Panc1 (cell line): ENCODE data around the gene CDO1. TPM values are rescaled to one million over a fixed set of nuclear protein-coding genes. Genes with fewer than 3 reads are reported as not detected.
A peak's percentile ranks its signal among the peaks of the same experiment; 100 is the strongest.

Experiments
- ATAC-seq: fragments of 200-7000 bp; cut with Tn5 transposase; 2 replicates; pipeline ENCODE4 v1.9.1; 2020; ENCODE audit warnings: mild to moderate bottlenecking, moderate library complexity
- BruUV-seq: library from RNA; stranded (reverse); fragments of 400-500 nt; replicated peaks from 2 replicates; lab custom pipeline; 2021; lab: Mats Ljungman, UMichigan
- CTCF ChIA-PET: fragments of 300-600 bp; sonication (Branson Sonifier 250); formaldehyde crosslinking; loops from one replicate; lab custom pipeline; 2022; ENCODE audit warnings: antibody characterized with exemption; lab: Charles Lee
- POLR2A ChIA-PET: fragments of 300-600 bp; sonication (Branson Sonifier 250); formaldehyde crosslinking; loops from one replicate; lab custom pipeline; 2022; ENCODE audit warnings: antibody characterized with exemption; lab: Charles Lee
- DNase-seq: peaks from one replicate; pipeline ENCODE4 v3.0.0-alpha.2; 2010; ENCODE audit warnings: low read depth, low spot score
- H3K27ac ChIP-seq: 2 replicates; pipeline ENCODE4 v1.5.1; 2011; ENCODE audit warnings: mild to moderate bottlenecking, low read length, inconsistent platforms
- H3K27me3 ChIP-seq: fragments of 200-500 bp; sonication (Bioruptor generic); 2 replicates; pipeline ENCODE4 v1.6.0; 2014; ENCODE audit warnings: low read length, inconsistent platforms; ENCODE audit not compliant: control insufficient read depth, insufficient read depth
- H3K36me3 ChIP-seq: fragments of 200-500 bp; sonication (Bioruptor generic); 2 replicates; pipeline ENCODE4 v1.5.1; 2014; ENCODE audit warnings: inconsistent platforms, mild to moderate bottlenecking, low read length, moderate library complexity; ENCODE audit not compliant: control insufficient read depth, insufficient read depth
- H3K4me1 ChIP-seq: 2 replicates; pipeline ENCODE4 v1.5.1; 2011; ENCODE audit warnings: inconsistent platforms, mild to moderate bottlenecking, low read length, moderate library complexity; ENCODE audit not compliant: control insufficient read depth, insufficient read depth
- H3K4me3 ChIP-seq, 2 experiments: 2 replicates each; pipeline ENCODE4 v1.5.1; 2011 to 2012; ENCODE audit warnings: low read depth in 2 of 2, low read length in 2 of 2, mild to moderate bottlenecking in 2 of 2, inconsistent platforms in 1 of 2, moderate library complexity in 1 of 2
- H3K9me3 ChIP-seq: fragments of 200-500 bp; sonication (Bioruptor generic); 2 replicates; pipeline ENCODE4 v1.5.1; 2014; ENCODE audit warnings: low read depth, mild to moderate bottlenecking, inconsistent platforms, low read length, moderate library complexity; ENCODE audit not compliant: control insufficient read depth, insufficient read depth
- CTCF ChIP-seq: fragments of 450-650 bp; IDR thresholded peaks from 2 replicates; pipeline ENCODE4 v1.5.1; 2017; ENCODE audit warnings: mild to moderate bottlenecking
- POLR2AphosphoS5 ChIP-seq: IDR thresholded peaks from 2 replicates; pipeline ENCODE4 v1.6.1; 2012; ENCODE audit warnings: mild to moderate bottlenecking, low read depth, low read length, moderate library complexity
- REST ChIP-seq, 2 experiments: IDR thresholded peaks; 2 replicates each; pipeline ENCODE4 v1.6.1; 2011 to 2012; ENCODE audit warnings: low read depth in 2 of 2, control low read depth in 1 of 2, low read length in 1 of 2, mild to moderate bottlenecking in 1 of 2, moderate library complexity in 1 of 2; ENCODE audit not compliant: insufficient read depth in 1 of 2
- SIN3A ChIP-seq: IDR thresholded peaks from 2 replicates; pipeline ENCODE4 v1.6.1; 2012; ENCODE audit warnings: low read depth, mild to moderate bottlenecking, low read length, moderate library complexity, borderline replicate concordance; ENCODE audit not compliant: insufficient read depth
- TCF7L2 ChIP-seq: IDR thresholded peaks from 2 replicates; pipeline ENCODE4 v1.6.1; 2011; ENCODE audit warnings: mild to moderate bottlenecking, low read depth, low read length, inconsistent platforms
- in situ Hi-C: cut with HindIII; loops from 2 replicates; pipeline ENCODE4 v1.10.0; 2016; ENCODE audit warnings: low sequenced_read_pairs, low pct_unique_long_range_greater_than_20kb
- intact Hi-C: fragments of 100-400 bp; cut with micrococcal nuclease; formaldehyde crosslinking; loops from one replicate; pipeline ENCODE4 v1.10.0; 2022; ENCODE audit not compliant: unreplicated experiment
- total RNA-seq: library from RNA; stranded (reverse); gene quantifications from one replicate; pipeline ENCODE4 v1.2.1, GENCODE V29; 2021; ENCODE audit not compliant: unreplicated experiment

CDO1 gene
- total RNA-seq, 1 experiment from 2014 or later = not detected

GRCh38 chr5:115815693-115816225 lies 700 bp downstream of the CDO1 start:
- BruUV-seq = no TSS peak
- TF ChIP-seq SIN3A (no peak), POLR2AphosphoS5 (no peak), TCF7L2 (no peak), CTCF (no peak), REST (IDR thresholded peaks at IDR 0.05; ENCODE audit: insufficient read depth in 1 of 2, low read depth in 2 of 2, low read length in 1 of 2) (no peak)
- POLR2A ChIA-PET = no interaction called here
- Histone ChIP-seq H3K9me3 (no peaks in the 10 kb centered on the region), H3K4me1 (no peaks in the 10 kb centered on the region), H3K27ac (no peak overlapping the region), H3K27me3 (peaks cover 5% of the 10 kb centered on the region), H3K4me3 (peak overlapping the region in 1 of 2 experiments; percentile 13; a peak in 1 of 4 replicates), H3K36me3 (no peaks in the 10 kb centered on the region)
- DNase-seq (no peak), ATAC-seq (no peak)
- in situ Hi-C loops = no loop called here
- CTCF ChIA-PET = no interaction called here
- intact Hi-C loops = no loop called here

- intact Hi-C loops = no loop called here
- DNase-seq = no peak
- no TSS peak for BruUV-seq
- ChIA-PET POLR2A (no interaction called here), CTCF (no interaction called here)
- no peaks in the 10 kb centered on the region for H3K36me3 ChIP-seq
- H3K27ac ChIP-seq = no peak overlapping the region
- H3K4me1 ChIP-seq = no peaks in the 10 kb centered on the region
- ATAC-seq = no peak
- no peaks in the 10 kb centered on the region for H3K9me3 ChIP-seq
- TF ChIP-seq TCF7L2 (no peak), CTCF (no peak)
- H3K27me3 ChIP-seq = peaks cover 5% of the 10 kb centered on the region
- no peak overlapping the region for H3K4me3 ChIP-seq
- in situ Hi-C loops = no loop called here
Observed at GRCh38 chr5:115815006-115815692, 1.3 kb downstream of the CDO1 start.
